COLO829 (cell line): Measurements from ENCODE around the gene PDE6A.

Experiments used
- DNase-seq: peaks from one replicate; pipeline ENCODE4 v3.0.0; 2012; ENCODE audit warnings: low spot score

Gene PDE6A

DNA sequence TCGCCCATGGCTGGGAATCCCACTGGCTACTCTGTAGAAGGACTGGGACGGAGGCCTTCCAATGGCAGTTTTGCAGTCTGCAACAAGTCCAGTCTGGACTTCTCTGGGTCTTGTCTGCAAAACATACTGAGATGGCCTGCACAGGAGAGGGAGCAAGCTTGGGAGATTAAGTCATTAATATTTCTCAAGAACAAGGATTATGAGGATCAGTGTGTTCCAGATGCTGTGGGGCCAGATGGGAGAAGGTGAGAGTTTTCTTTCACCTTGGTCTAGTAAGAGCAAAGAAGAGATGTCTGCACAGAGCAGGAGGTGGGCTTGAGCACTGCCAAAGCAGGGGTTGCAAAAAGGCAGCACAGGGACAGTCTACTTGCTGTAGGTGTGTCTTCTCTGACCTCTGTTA, at the start of gene PDE6A:
Gene PDE6A, minus strand, starts transcription at position 128 of the 400 bp plus-strand sequence. Its CDS starts 120 bp downstream, at position 8.
- no peak for DNase-seq

DNA sequence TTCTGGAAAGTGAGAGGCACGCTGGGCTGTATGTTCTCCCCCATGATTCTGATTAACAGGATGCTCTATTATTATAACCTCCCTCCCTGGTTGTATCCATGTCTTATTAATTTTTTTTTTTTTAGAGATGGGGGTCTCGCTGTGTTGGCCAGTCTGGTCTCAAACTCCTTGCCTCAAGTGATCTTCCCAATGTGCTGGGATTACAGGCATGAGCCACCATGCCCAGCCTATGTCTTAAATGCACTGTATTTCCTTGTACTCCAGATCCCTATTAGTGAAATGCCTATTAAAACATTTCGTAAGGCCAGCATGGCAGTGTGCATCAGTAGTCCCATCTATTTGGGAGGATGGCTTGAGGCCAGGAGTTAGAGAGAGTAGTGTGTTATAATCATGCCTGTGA, 48.9 kb upstream of the PDE6A start:
- no peak for DNase-seq

DNA sequence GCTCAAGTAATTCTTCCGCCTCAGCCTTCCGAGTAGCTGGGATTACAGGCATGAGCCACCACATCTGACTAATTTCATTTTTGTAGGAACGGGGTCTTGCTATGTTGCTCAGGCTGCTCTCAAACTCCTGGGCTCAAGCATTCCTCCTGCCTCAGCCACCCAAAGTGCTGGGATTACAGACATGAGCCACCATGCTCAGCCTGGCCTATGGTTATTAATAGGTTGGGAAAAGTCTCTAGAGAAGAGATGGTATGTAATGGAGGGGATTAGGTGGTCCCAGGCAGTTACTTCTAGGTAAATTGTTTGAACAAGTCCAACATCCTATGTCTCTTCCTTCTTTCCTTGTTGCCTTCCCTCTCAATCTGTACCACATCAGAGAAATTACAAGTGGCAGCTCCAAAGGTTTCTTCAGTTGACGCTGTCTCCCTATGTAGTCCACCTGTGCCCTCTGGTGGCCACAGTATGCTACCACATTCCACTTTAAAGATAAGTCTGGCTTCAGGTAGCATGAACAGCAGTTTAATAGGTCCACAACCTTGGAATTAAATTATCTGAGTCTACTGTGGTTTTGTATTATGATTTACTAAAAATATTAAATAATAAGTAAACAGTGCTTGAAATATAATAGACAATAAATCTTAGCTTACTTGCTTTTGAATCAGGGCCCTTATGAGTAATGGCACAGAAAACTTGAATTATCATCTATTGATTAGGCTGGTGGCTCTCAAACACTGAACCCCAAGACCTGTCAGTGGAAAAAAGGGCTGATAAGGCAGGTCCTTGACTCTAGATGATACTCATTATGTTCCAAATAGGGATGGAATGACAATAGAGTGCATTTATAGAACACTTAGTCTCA, 46.2 kb upstream of the PDE6A start:
- peak; percentile 73 for DNase-seq

DNA sequence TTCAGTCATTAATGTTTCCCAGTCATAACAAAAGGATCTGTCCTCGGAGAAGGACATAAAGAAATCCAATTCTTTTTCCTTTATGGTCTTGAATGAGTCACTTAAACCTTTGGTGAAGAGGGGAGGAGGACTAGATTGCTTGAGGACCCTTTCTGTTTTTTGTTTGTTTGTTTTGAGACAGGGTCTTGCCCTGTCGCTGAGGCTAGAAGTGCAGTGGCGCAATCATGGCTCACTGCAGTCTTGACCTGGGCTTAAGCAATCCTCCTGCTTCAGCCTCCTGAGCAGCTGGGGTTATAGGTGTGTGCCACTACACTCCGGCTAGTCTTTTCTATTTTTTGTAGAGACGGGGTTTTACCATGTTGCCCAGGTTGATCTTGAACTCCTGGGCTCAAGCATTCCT, 43.5 kb upstream of the PDE6A start:
- no peak for DNase-seq

GRCh38 chr5:149982505-149982904, 37.9 kb upstream of the PDE6A start:
- DNase-seq: no peak

DNA sequence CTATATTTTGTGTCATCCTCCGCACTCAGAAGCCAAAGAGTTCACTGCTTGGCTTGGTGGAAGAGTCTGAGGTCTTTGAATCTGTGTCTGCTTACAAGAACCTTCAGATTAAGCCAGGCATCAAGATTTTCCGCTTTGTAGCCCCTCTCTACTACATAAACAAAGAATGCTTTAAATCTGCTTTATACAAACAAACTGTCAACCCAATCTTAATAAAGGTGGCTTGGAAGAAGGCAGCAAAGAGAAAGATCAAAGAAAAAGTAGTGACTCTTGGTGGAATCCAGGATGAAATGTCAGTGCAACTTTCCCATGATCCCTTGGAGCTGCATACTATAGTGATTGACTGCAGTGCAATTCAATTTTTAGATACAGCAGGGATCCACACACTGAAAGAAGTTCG, 36.6 kb upstream of the PDE6A start:
- DNase-seq: no peak

DNA sequence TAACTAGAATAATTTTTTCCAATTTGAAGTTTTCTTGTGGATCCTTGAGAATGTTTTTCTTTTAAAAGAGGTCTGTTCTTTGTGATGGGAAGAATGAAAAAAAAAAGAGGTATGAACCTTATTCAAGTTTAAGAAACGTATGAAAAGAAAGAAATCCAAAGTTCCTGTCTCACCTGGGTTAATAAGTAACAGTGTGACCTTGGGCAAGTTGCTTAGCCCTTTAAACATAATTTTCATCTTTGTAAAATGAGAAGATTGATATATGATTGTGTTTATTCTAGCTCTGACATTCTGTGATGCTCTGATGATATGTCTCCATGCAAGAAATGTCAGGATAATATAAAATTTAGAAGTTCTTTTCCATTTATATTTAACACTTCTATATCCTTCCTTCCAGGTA, 35.3 kb upstream of the PDE6A start:
- DNase-seq: no peak

DNA sequence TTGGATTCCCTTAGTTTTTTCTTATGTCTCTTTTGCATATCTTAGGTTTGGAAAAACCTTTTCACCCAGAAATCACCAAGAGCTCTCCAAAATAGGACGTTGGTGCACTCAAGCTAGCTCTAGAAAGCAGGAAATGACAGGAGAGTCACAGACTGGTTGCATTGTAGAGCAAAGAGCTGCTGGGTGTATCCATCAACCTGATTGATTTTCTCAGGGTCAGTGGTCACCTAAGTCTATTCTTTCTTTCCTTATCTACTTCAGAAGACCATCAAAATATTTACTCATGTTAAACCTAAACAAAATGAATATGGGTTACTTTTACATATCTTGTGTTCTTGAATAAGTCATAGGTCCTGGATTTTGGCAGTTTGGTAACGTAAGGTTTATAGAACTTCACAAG, 30.8 kb upstream of the PDE6A start:
- DNase-seq: no peak

- no peak for DNase-seq
Observed at GRCh38 chr5:149969181-149969930, 24.8 kb upstream of the PDE6A start.

- DNase-seq: no peak
Observed at GRCh38 chr5:149966946-149967345, 22.4 kb upstream of the PDE6A start.

DNA sequence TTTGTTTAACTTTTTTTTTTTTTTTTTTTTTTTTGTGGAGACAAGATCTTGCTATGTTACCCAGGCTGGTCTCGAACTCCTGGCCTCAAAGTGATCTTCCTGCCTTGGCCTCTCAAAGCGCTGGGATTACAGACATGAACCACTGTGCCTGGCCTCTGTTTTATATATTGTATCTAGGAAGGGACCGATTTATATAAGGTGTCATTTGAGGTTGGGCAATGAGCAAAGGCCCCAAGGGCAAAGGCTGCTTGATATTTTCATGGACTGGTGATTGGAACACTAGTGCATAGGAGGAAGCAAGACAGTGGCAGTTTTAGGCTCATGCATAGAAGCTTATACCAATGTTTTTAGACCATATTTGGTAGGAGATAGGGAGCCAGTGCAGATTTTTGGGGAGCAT, 19.1 kb upstream of the PDE6A start:
- DNase-seq: no peak

GRCh38 chr5:149962601-149963300, 18.2 kb upstream of the PDE6A start:
- DNase-seq: no peak

DNA sequence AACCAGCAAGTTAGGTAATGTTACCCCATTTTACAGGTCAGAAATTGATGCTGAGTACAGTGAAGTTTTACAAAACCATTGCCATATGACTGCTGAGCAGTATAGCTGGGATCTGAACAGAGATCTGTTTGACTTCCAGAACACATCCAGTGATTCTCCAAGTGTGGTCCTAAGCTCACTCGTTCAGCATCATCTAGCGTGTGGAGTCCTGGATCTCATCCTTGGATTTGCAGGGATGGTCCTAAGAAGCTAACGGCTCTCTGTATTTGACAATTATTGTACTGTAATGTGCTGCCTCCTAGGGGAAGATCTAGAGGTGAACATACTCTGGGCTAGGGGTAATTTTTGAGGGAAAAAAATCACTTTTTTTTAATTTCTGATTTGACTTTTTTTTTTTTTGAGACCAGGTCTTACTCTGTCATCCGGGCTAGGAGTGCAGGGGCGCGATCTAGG, 17.4 kb upstream of the PDE6A start:
- peak; percentile 53 for DNase-seq

DNA sequence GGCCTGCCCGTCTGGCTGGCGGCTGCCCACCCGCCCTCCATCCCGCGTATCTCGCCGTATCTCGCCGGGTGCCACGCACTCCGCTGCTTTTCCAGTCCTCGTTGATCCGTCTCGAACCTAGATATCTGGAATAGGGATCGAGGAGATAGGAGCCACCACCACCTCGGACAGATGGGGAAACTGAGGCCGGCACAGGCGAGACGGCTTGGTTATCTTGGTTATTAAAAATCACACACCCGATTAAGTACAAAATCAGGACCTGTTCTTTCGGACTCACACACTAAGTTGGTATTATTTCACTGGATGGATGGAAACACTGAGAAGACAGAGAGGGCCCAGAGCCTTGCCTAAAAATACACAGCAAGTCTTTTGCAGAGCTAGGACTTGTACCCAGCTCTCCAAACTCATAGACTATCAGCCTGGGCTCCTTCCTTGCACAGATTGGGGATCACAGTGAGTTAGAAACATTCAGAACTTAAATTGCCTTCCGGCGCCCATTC, 16.6 kb upstream of the PDE6A start:
- no peak for DNase-seq

DNA sequence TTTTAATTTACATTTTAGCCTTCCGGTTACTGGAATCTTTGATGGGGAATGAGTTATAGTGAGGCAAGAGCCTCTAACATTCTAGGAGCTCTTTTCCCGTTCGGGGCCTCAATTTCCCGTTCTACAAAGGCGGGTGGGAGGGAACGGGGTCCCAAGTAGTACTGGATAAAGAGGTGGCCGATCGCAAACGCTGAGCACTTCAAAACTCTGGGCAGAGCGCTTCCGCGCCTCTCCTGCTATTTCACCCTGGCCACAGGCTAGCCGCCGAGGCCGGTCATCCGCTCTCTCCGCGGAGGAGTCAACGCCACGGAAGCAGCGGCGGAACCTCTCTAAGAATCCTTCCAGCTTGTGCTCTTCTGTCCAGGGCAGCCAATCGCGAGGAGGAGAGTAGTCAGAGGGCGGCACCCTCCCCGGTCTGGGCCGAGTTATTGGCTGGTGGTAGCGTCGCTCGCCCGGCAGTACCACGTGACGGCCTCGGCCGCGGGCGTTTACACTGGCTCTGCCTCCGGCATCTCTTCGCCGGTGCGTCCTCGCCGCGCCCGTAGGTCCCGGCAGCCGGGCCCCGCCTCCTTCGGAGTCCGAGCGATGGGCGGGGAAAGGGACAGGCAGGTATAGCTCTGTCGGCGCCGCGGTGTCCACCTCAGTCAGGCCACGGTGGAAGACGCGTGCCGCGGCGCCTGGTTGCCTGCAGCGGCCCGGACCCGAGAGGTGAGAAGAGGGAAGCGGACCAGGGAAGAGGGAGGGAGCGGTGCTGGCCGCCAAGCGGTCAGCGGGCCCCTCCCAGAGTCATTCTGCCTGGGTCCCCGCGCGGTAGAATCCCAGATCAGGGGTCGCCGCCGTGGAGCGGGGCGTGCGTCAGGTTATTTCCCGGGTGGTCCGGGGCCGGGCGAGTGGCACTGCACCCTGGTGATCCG, 15.9 kb upstream of the PDE6A start, which contains the start of gene SLC26A2:
Gene SLC26A2, plus strand, starts transcription at position 487 of the 914 bp plus-strand sequence. CDS start 16,895 bp downstream, outside the sequence.
- peak; percentile 79 for DNase-seq

DNA sequence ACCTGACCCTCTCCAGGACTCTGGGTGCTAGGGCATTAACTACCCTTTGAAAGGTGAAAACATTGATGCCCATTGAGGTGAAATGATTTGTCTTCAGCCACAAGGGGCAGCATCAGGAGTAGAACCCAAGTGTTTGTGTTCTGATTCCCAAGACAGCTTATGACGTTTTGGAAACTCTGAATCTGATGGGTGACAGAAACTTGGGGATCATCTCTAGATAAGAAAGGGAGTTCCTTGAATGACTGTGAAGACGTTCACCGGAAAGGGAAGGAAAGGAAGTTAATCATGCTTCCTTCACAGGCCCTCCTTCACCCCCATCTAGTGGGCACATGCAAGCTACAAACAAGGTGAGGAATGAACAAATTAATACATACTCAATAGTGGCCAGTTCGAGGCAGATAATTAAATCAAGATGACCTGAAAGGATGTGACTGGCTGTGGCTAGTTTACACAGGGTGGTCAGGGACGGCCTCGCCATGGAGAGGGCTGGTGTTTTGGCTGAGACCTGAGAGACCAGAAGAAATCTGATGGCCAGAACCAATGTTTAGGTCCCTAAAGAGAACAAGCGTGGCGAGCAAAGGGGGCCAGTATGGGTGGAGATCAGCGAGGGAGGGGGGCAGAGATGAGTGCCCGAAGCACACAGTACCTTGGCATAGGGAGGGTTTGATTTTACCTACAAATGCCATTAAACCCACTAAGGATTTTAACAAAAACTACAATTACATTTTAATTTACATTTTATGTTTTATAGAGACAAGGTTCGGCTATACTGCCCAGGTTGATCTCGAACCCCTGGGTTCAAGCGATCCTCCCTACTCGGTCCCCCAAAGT, 15.0 kb upstream of the PDE6A start:
- DNase-seq: no peak

GRCh38 chr5:149957855-149958254, 13.3 kb upstream of the PDE6A start:
- no peak for DNase-seq

- DNase-seq: no peak
Observed at GRCh38 chr5:149956685-149957084, 12.1 kb upstream of the PDE6A start.

GRCh38 chr5:149954798-149955197, 10.2 kb upstream of the PDE6A start:
- no peak for DNase-seq

- DNase-seq: no peak
Observed at GRCh38 chr5:149953436-149954121, 9.0 kb upstream of the PDE6A start.
